HL-60 (cell line): ENCODE measurements around the gene NTHL1.

Experiments used
- DNase-seq, 2 experiments: peaks; one replicate each; pipeline ENCODE4 v3.0.0-alpha.2; 2010 to 2020; ENCODE audit warnings: low read depth in 1 of 2, low spot score in 1 of 2
- H3K27ac ChIP-seq: fragments of 250-450 bp; sonication (Bioruptor Pico); replicated peaks from 2 replicates; pipeline ENCODE4 v1.5.1; 2020; ENCODE audit warnings: mild to moderate bottlenecking, moderate library complexity
- H3K27me3 ChIP-seq: fragments of 250-450 bp; sonication (Bioruptor Pico); 2 replicates; pipeline ENCODE4 v1.5.1; 2021; ENCODE audit warnings: mild to moderate bottlenecking, moderate library complexity; ENCODE audit not compliant: insufficient read depth, poor library complexity, severe bottlenecking
- H3K4me3 ChIP-seq: replicated peaks from 2 replicates; pipeline ENCODE4 v1.5.1; 2011; ENCODE audit warnings: mild to moderate bottlenecking, control low read depth, low read length; ENCODE audit not compliant: insufficient read depth
- CTCF ChIP-seq: IDR thresholded peaks from one replicate; pipeline ENCODE4 v1.5.1; 2011; ENCODE audit warnings: low read length, control low read depth, inconsistent platforms; ENCODE audit not compliant: insufficient read depth
- GABPA ChIP-seq: IDR thresholded peaks from 2 replicates; pipeline ENCODE4 v1.6.1; 2012; ENCODE audit warnings: low read depth
- POLR2AphosphoS5 ChIP-seq: IDR thresholded peaks from 2 replicates; pipeline ENCODE4 v1.6.1; 2012; ENCODE audit warnings: low read depth
- REST ChIP-seq: IDR thresholded peaks from 2 replicates; pipeline ENCODE4 v1.6.1; 2012; ENCODE audit warnings: low read depth; ENCODE audit not compliant: insufficient replicate concordance
- SPI1 ChIP-seq: IDR thresholded peaks from 2 replicates; pipeline ENCODE4 v1.6.1; 2012; ENCODE audit warnings: low read depth, mild to moderate bottlenecking, borderline replicate concordance

NTHL1 gene

GRCh38 chr16:2077696-2078095 is 30.1 kb upstream of the NTHL1 start:
- H3K27me3 ChIP-seq, result no peaks in the 10 kb centered on the region
- H3K4me3 ChIP-seq, result no peak overlapping the region
- H3K27ac ChIP-seq, result no peak overlapping the region
- DNase-seq, result no peak
- TF ChIP-seq POLR2AphosphoS5 (no peak), CTCF (no peak), SPI1 (no peak), GABPA (no peak), REST (no peak)

GRCh38 chr16:2077016-2077415 is 29.4 kb upstream of the NTHL1 start:
- H3K27me3 ChIP-seq, result no peaks in the 10 kb centered on the region
- no peak overlapping the region for H3K4me3 ChIP-seq
- no peak overlapping the region for H3K27ac ChIP-seq
- no peak for DNase-seq
- TF ChIP-seq GABPA (no peak), CTCF (no peak), POLR2AphosphoS5 (no peak), REST (no peak), SPI1 (no peak)

- no peak for TF ChIP-seq GABPA
- DNase-seq, result no peak
- Histone ChIP-seq H3K4me3 (no peak overlapping the region), H3K27me3 (no peaks in the 10 kb centered on the region), H3K27ac (no peak overlapping the region)
These were observed 28.6 kb upstream of the NTHL1 start for GRCh38 chr16:2076072-2076865.

GRCh38 chr16:2075631-2076030 is 28.0 kb upstream of the NTHL1 start:
- H3K27ac ChIP-seq, result no peak overlapping the region
- DNase-seq, result no peak
- no peak overlapping the region for H3K4me3 ChIP-seq
- no peak for TF ChIP-seq REST
- TF ChIP-seq GABPA, result no peak
- TF ChIP-seq CTCF, result no peak
- TF ChIP-seq POLR2AphosphoS5, result no peak
- TF ChIP-seq SPI1, result no peak
- H3K27me3 ChIP-seq, result no peaks in the 10 kb centered on the region
